A673 (cell line): ENCODE data around the gene CTTN. TPM values are rescaled to one million over a fixed set of nuclear protein-coding genes. Genes with fewer than 3 reads are reported as not detected.

Source experiments
- BruUV-seq: library from RNA; stranded (reverse); fragments of 400-500 nt; replicated peaks from 2 replicates; lab custom pipeline; 2021; lab: Mats Ljungman, UMichigan
- CTCF ChIA-PET: fragments of 300-600 bp; sonication (Branson Sonifier 250); formaldehyde crosslinking; loops from one replicate; lab custom pipeline; 2022; ENCODE audit warnings: antibody characterized with exemption; lab: Charles Lee
- POLR2A ChIA-PET: fragments of 300-600 bp; sonication (Branson Sonifier 250); formaldehyde crosslinking; loops from one replicate; lab custom pipeline; 2022; ENCODE audit warnings: antibody characterized with exemption; ENCODE audit not compliant: low non-redundant PET; lab: Charles Lee
- DNase-seq: peaks from one replicate; pipeline ENCODE4 v3.0.0-alpha.2; 2015; ENCODE audit warnings: low spot score
- H3K27ac ChIP-seq: fragments of 200-600 bp; sonication (generic); 2 replicates; pipeline ENCODE4 v1.5.1; 2016; ENCODE audit warnings: mixed run types, low read depth, mild to moderate bottlenecking, mixed read lengths, antibody characterized with exemption, low read length; ENCODE audit not compliant: poor library complexity, severe bottlenecking
- H3K27me3 ChIP-seq: fragments of 200-600 bp; sonication (generic); replicated peaks from 2 replicates; pipeline ENCODE4 v1.6.1; 2017; ENCODE audit warnings: mixed run types, low read depth, mild to moderate bottlenecking, mixed read lengths, antibody characterized with exemption, low read length; ENCODE audit not compliant: insufficient read depth, poor library complexity
- H3K36me3 ChIP-seq: fragments of 200-600 bp; sonication (generic); 2 replicates; pipeline ENCODE4 v1.6.1; 2016; ENCODE audit warnings: mixed run types, mild to moderate bottlenecking, mixed read lengths, antibody characterized with exemption, low read length; ENCODE audit not compliant: insufficient read depth, poor library complexity, severe bottlenecking
- H3K4me1 ChIP-seq: fragments of 200-600 bp; sonication (generic); 2 replicates; pipeline ENCODE4 v1.6.1; 2017; ENCODE audit warnings: mixed run types, mild to moderate bottlenecking, mixed read lengths, antibody characterized with exemption, low read length; ENCODE audit not compliant: insufficient read depth, poor library complexity, severe bottlenecking
- H3K4me3 ChIP-seq: fragments of 200-600 bp; sonication (generic); 2 replicates; pipeline ENCODE4 v1.5.1; 2016; ENCODE audit warnings: low read depth, mixed run types, mild to moderate bottlenecking, mixed read lengths, low read length; ENCODE audit not compliant: poor library complexity, severe bottlenecking
- H3K9me3 ChIP-seq: fragments of 200-600 bp; sonication (generic); 2 replicates; pipeline ENCODE4 v1.6.1; 2016; ENCODE audit warnings: mixed run types, low read depth, mild to moderate bottlenecking, mixed read lengths, antibody characterized with exemption, low read length; ENCODE audit not compliant: poor library complexity, severe bottlenecking
- CTCF ChIP-seq: fragments of 300-800, 200-600 bp; sonication (generic); conservative IDR thresholded peaks from 2 replicates; pipeline ENCODE4 v1.5.1; 2017; ENCODE audit warnings: low read depth, mild to moderate bottlenecking, antibody characterized with exemption, low read length, moderate library complexity, mixed read lengths
- EZH2 ChIP-seq: fragments of 200-600 bp; sonication (generic); IDR thresholded peaks from 2 replicates; pipeline ENCODE4 v1.6.1; 2017; ENCODE audit warnings: borderline replicate concordance, low read depth, mild to moderate bottlenecking, mixed read lengths, antibody characterized with exemption, low read length; ENCODE audit not compliant: poor library complexity, severe bottlenecking
- intact Hi-C: fragments of 100-400 bp; cut with micrococcal nuclease; formaldehyde crosslinking; loops from one replicate; pipeline ENCODE4 v1.10.0; 2022; ENCODE audit not compliant: unreplicated experiment
- total RNA-seq: library from RNA; stranded (reverse); gene quantifications from 2 replicates; pipeline ENCODE4 v1.2.3, GENCODE V29; 2021

Gene CTTN
- total RNA-seq, 1 experiment from 2014 or later: 247 TPM

GRCh38 chr11:70467201-70468085, 69.1 kb downstream of the CTTN start:
- POLR2A ChIA-PET: no interaction called here
- H3K4me3 ChIP-seq: no peak overlapping the region
- no peaks in the 10 kb centered on the region for H3K9me3 ChIP-seq
- DNase-seq: peak; percentile 74
- H3K4me1 ChIP-seq: no peaks in the 10 kb centered on the region
- H3K27me3 ChIP-seq: no peaks in the 10 kb centered on the region
- TF ChIP-seq CTCF: peak; percentile 99
- TF ChIP-seq EZH2: no peak
- no peak overlapping the region for H3K27ac ChIP-seq
- no peaks in the 10 kb centered on the region for H3K36me3 ChIP-seq
- intact Hi-C loops: loop anchor here (1.0 kb wide), 2 partner anchors 288 to 613 kb away; no protein-coding TSS in a partner anchor
- CTCF ChIA-PET: interaction anchor here (1.2 kb wide), 1 partner anchor 9 kb away, joined by 3 read pairs; no protein-coding TSS in a partner anchor
- no TSS peak for BruUV-seq

- intact Hi-C loops: no loop called here
- TF ChIP-seq CTCF: no peak
- TF ChIP-seq EZH2: no peak
- DNase-seq: peak; percentile 40
- POLR2A ChIA-PET: no interaction called here
- Histone ChIP-seq H3K27ac (no peak overlapping the region), H3K27me3 (no peaks in the 10 kb centered on the region), H3K4me1 (no peaks in the 10 kb centered on the region), H3K4me3 (no peak overlapping the region), H3K9me3 (no peaks in the 10 kb centered on the region), H3K36me3 (no peaks in the 10 kb centered on the region)
- CTCF ChIA-PET: interaction anchor here (0.6 to 0.7 kb wide), 2 partner anchors 99 to 290 kb away, joined by 3 to 6 read pairs; no protein-coding TSS in a partner anchor
- BruUV-seq: no TSS peak
Observed at GRCh38 chr11:70468256-70469195, 70.2 kb downstream of the CTTN start.

GRCh38 chr11:70470127-70470526, 71.8 kb downstream of the CTTN start:
- no peak for TF ChIP-seq EZH2
- TF ChIP-seq CTCF: no peak
- H3K9me3 ChIP-seq: no peaks in the 10 kb centered on the region
- no peaks in the 10 kb centered on the region for H3K27me3 ChIP-seq
- H3K4me3 ChIP-seq: no peak overlapping the region
- CTCF ChIA-PET: interaction anchor here (0.5 kb wide), 1 partner anchor 131 kb away, joined by 3 read pairs; no protein-coding TSS in a partner anchor
- H3K4me1 ChIP-seq: no peaks in the 10 kb centered on the region
- H3K36me3 ChIP-seq: no peaks in the 10 kb centered on the region
- no TSS peak for BruUV-seq
- H3K27ac ChIP-seq: no peak overlapping the region
- no peak for DNase-seq
- intact Hi-C loops: no loop called here
- POLR2A ChIA-PET: no interaction called here
